ENCODE data around the gene GGN. TPM values are rescaled to one million over a fixed set of nuclear protein-coding genes. Genes with fewer than 3 reads are reported as not detected.
A peak's percentile ranks its signal among the peaks of the same experiment; 100 is the strongest.

The GGN gene
- total and polyA plus RNA-seq, 2 of the 13 experiments (the other 11 are each of a cell fraction or from before 2014, with no cell fraction given), result not detected

- 0 out of 2 replicates have a peak, but pooled peaks have one; percentile 20 for TF ChIP-seq CERS6 (CRISPR knock-in tag; IDR thresholded peaks at IDR 0.05)
- no peak; the same call in none of the 2 replicates for TF ChIP-seq ISL2 (CRISPR knock-in tag; IDR thresholded peaks at IDR 0.05)
- peak; percentile 94 for TF ChIP-seq ARNT2 (CRISPR knock-in tag; IDR thresholded peaks at IDR 0.05; ENCODE audit: low read depth)
- no peak for TF ChIP-seq ZNF264 (CRISPR knock-in tag; IDR thresholded peaks at IDR 0.05)
- no peak for TF ChIP-seq CSRNP2 (CRISPR knock-in tag; conservative IDR thresholded peaks at IDR 0.05; ENCODE audit: low read depth)
- TF ChIP-seq TFDP1 (CRISPR knock-in tag; IDR thresholded peaks at IDR 0.05; ENCODE audit: borderline replicate concordance), result peak; percentile 49; the same call in 1 of the 2 replicates
- TF ChIP-seq CENPX (CRISPR knock-in tag; IDR thresholded peaks at IDR 0.05), result no peak
- TF ChIP-seq LCORL (IDR thresholded peaks at IDR 0.05), result no peak
- TF ChIP-seq LCORL (CRISPR knock-in tag; IDR thresholded peaks at IDR 0.05), result peak; percentile 75; the same call in 1 of the 2 replicates
- TF ChIP-seq KLF13 (CRISPR knock-in tag; IDR thresholded peaks at IDR 0.05), result no peak
- no peak for TF ChIP-seq HNRNPK (IDR thresholded peaks at IDR 0.05; ENCODE audit: low read depth, low read length, poor library complexity, severe bottlenecking)
- peak; percentile 83 for TF ChIP-seq ZSCAN31 (CRISPR knock-in tag; IDR thresholded peaks at IDR 0.05; ENCODE audit: low read depth)
- peak; percentile 93 for TF ChIP-seq SAP130 (CRISPR knock-in tag; IDR thresholded peaks at IDR 0.05; ENCODE audit: low read depth)
- peak; percentile 91 for TF ChIP-seq NFAT5 (CRISPR knock-in tag; IDR thresholded peaks at IDR 0.05)
- peak; percentile 100 for TF ChIP-seq ZFX (CRISPR knock-in tag; IDR thresholded peaks at IDR 0.05; ENCODE audit: low read depth)
- TF ChIP-seq TIGD3 (CRISPR knock-in tag; IDR thresholded peaks at IDR 0.05; ENCODE audit: borderline replicate concordance), result no peak
- TF ChIP-seq ZNF232 (CRISPR knock-in tag; IDR thresholded peaks at IDR 0.05; ENCODE audit: borderline replicate concordance), result peak; percentile 76
- peak; percentile 75 for TF ChIP-seq ZMYM4 (CRISPR knock-in tag; IDR thresholded peaks at IDR 0.05)
- TF ChIP-seq ZBTB7B (CRISPR knock-in tag; IDR thresholded peaks at IDR 0.05), result peak; percentile 35; the same call in 1 of the 2 replicates
These were observed 13.3 kb downstream of the GGN start, which contains the start of gene PSMD8 (continued) for GRCh38 chr19:38374332-38375097.
